ELR (cell line): ENCODE measurements around the gene CSTB.

Experiments
- DNase-seq: peaks from one replicate; pipeline ENCODE4 v3.0.0-alpha.2; 2015; ENCODE audit warnings: low read depth

The CSTB gene

DNA sequence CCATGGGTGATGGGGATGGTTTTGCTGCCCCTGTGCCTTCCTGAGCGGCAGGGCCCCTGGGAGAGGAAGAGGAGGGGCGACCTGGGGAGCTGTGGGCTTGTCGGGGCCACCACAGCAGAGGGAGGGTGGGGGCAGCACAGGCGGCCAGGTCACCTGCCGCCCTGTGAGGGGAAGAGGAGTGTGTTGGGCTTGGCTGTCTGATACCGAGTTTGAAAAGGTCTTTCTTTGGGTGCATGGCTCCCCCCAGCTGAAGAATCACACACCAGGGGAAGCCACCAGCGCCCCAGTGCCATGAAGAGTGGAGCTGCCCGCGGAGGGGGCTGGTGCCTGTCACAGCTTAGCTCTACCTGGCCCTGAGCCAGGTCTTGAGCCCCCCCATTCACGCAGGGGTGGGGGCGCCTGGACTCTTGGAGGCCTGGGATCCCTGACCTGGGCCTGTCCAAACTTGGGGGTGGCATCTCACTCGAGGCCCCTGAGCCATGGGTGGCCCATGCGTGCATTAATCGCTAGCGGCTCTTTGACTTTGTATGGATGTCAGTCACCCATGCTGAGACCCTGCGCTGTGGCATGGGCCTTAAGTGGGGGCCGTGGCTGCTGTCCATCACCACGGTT lies 26.4 kb downstream of the CSTB start:
- DNase-seq: no peak

DNA sequence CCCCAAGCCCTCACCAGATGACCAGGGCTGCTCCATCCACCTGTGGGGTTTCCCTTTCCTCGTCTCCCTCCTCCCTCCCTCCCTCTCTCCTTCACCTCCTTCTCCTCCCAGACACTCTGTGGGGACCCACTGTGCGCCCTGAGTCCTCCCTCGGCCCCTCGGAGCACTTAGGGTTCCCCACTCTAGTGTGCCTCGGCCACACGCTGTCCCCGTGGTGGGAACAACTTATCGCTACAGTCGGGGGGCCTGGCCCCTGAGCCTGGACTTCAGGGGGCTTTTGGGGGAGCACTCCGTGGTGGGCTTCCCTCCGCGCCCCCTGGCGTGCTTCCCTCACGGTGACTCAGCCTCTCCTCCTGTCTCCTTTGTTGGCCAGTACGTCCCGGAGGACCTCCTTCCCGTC lies 27.5 kb downstream of the CSTB start:
- no peak for DNase-seq

DNA sequence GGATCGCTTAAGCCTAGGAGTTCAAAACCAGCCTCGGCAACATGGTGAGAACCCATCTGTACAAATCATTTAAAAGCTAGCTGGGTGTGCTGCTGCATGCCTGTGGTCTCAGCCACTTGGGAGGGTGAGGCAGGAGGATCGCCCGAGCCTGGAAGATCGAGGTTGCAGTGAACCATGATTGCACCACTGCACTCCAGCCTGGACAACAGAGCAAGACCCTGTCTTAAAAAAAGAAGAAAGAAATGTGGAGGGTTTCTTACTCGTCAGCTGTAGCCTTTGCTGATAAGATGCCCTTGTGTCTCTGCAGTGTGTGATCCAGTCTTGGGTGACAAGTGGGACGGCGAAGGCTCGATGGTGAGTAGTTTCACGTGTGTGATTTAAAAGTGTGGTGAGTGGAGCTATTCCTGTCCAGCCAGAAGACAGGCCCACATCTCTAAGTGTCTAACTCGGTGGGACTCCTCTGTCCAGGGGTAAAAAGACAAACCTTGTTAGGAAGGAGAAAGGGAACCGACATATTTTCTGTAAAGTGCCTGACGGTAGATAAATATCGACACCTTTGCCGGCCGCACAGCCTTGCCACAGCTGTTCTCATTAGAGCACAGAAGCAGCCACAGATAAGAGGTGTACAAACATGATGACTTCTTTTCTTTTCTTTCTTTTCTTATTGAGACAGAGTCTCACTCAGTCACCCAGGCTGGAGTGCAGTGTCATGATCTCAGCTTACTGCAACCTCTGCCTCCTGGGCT lies 30.2 kb downstream of the CSTB start:
- no peak for DNase-seq

DNA sequence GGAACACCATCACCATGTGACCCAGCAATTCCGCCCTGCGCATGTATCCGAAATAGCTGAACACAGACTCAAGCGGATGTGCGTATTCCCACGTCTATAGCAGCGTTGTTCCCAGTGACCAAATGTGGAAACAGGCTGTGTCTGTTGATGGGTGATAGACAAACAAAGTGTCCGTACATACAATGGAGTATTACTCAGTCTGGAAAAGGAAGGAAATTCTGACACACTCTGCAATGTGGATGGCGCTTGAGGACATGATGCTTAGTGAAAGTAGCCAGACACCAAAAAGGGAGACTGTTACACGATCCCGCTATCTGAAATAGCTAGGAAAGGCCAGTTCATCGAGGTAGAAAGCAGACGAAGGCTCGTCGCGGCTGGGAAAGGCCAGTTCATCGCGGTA lies 31.4 kb downstream of the CSTB start:
- DNase-seq: no peak

DNA sequence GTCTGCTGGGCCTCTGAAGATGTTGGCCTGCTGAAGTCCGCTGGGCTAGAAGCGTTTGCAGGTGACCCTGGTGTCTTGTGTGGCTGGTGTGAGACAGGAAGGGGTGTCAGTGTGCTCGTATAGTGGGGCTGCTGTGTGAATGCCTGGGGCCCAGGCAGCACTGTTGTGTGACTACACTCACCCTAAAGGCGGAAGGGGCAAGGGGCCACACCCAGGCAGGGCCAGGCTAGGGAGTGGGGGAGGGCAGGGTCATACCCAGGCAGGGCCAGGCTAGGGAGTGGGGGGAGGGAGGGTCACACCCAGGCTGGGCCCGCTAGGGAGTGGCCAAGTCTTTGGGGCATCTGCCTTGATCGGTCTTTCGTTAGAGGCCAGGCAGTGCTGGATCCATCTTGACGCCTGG lies 32.2 kb downstream of the CSTB start:
- no peak for DNase-seq

DNA sequence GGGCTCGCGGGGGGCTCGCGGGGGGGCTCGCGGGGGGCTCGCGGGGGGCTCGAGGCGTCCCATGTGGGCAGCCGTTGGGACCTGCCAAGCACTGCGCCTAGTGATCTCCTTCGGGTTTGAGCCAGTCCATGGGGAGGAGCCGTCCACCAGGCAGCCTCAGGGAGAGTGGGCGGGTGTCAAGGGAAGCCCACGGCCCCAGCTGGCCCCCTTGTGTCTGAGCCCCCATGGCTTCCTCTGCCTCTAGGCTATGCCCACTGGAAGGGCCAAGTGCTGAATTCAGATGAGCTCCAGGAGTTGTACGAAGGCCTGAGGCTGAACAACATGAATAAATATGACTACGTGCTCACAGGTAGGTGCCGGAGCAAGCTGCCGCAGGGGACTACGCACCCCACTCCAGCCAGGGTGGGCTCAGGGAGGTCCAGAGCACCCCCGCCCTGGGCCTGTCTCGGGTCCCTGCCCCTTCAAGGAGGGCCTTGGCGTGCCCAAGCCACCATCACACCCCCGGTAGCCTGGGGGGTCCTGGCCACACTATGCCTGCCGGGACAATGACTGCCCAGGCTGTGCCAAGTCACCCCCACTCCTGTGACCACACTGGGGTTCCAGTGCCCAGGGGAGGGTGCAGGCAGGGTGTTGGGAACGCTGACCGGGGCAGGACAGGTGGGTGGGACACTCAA lies 34.5 kb downstream of the CSTB start:
- DNase-seq: no peak

DNA sequence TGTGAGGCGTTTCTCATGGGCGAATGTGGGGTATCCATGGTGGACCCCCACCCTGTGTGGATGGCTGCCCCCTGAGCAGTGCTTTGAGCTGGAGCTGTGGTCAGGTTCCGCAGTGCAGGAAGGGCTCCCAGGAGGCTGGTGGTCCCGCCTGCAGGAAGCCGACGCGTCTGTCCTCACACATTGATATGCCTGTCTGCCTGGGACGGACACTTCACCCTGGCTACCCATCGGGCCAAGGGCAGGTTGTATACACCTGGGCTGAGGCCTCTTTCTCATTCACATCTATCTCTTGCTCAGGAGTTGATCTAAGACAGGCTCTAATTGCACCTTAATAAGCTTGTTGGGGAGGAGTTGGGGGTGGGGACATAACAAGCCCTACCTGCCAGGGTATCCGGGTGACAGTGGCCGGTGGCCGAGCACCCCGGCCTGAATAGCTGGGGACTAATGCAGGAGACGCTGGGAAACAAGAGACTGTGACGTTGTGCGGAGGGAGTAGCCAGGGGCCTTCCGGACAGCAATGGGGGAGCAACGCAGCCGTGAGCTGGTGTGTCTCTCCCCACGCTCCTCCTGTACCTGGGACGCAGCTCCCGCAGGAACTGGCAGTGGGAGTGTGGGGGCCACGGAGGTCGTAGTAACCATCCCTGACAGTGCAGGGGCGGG lies 35.5 kb downstream of the CSTB start:
- DNase-seq: no peak

DNA sequence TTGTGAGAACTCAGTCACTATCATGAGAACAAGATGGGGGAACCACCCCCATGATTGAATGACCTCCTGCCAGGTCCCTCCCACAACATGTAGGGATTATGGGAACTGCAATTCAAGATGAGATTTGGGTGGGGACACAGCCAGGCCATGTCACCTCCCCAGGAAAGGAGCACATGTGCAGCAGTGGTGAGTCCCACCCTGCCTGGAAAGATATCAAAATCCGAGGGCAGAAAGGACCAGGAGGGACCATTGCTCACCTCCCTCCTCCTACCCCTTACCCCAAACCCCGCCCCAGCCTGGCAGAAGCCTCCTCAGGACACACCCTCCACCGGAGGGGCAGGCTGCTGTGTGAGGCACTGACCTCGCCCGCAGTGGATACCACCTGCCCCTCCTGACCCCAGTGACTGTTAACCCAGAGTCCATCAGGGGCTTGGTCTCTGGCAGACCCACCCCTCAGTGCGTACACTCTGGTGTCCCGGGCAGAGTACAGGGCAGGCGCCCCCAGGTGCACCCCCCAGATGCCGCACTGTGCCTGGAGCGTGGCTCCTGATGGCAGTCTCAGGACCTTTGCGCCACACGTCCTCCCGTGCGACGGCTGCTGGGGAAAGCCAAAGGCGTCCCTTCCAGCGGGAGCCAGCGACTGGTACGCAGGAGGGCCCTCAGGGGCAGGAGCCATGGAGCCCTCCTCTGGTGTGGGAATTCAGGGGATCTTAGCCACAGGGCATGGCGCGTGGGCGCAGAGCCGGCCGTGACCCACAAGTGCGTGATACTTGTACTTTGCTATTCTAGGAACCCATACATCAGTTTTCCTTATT lies 36.3 kb downstream of the CSTB start:
- DNase-seq: no peak

DNA sequence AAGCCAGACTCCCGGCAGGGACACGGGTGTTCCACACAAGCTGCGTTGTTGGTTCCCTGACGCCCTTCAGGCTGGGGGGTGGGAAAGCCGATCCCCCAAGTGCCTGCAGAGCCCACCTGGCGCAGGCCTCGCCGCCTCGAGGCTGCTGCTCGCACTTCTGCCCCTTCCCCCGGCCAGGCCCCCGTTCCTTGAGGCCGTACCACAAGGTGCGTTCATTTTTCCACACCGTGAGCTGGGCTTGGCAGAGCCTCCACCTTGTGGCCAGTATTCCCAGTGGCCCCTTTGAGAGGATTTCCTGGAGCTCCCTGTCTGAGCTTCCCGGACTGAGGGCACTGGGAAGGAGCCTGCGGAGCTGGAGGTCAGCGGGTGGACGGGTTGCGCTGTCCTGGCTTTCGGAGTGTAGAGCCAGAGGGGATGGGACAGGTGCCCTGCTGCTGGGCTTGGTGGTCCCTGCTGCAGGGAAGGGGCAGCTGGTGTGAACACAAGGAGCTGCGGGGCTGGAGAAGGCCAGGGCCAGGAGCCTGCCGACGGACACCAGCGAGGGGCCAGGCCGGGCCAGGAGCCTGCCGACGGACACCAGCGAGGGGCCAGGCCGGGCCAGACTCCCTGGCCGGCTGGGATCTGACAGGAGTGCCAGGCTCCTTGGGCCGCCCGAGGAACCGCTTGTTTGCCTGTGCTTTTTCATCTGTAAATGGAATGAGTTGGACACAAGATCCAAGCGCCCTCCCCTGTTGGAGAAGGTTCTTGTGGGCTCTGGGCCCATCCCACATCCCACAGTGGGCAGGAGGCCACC lies 38.8 kb downstream of the CSTB start:
- DNase-seq: no peak

DNA sequence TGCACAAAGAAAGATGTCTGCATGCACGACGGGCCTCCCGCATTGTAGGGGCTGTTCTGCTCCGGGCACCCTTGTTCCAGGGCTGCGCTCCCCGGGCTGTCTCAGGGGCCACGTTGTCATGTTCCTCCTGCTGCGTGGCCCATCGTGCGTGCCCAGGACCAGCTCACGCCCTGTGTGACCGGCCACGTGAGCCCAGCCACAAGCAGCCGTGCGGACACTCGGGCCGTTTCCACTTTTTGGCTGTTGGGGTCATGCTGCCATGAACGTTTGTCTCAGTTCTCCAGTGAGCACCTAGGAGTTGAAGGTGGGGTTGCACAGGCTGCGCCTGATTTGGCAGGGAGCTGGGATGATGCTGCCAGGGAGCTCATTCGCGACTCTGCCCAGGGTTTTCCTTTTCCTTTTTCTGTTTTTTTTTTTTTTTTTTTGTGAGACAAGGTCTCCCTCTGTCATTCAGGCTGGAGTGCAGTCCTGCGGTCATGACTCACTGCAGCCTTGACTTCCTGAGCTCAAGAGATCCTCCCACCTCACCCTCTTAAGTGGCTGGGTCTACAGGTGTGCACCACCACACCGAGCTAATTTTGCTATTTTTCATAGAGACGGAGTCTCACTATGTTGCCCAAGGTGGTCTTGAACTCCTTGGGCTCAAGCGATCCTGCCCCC lies 39.8 kb downstream of the CSTB start:
- peak; percentile 39 for DNase-seq

DNA sequence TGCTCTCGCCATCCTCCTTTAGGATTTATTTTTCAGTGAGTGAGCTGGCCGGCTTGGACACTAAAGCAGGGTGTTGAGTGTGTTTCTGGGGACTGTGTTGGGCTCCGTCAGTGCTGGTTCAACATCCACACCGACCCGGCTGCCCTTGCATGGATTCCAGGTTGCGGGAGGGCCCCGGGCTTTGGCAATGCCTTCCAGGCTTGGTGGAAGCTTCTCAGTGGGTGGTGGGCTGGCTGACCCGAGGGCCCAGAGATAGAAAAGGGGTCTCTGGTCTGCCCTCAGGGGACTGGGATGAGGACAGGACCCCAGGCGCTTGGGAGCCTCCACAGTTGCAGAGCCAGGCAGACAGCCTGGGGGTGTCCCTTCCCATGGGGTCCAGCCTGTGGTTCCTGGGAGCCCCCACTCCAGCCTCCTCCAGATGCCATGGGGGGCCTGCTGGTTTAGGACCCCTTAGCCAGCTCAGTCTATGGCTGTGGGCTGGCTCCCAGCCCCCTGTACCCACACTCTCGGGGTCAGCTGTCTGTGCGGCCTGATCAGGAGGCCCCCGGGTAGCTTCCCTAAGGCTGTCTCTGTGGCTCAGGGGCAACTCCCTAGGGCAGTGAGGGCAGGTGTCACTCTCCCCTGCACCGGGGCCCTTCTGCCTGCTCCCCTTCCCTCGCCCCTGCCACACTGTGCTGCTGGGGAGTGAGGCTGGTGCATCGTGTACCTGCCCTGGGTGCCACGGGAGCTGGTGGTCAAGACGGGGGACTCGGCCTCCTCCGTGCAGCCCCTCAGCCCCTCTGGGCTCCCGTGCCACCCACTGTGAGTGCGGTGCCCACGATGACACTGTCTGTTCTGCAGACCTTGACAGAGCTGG lies 40.6 kb downstream of the CSTB start:
- DNase-seq: no peak

DNA sequence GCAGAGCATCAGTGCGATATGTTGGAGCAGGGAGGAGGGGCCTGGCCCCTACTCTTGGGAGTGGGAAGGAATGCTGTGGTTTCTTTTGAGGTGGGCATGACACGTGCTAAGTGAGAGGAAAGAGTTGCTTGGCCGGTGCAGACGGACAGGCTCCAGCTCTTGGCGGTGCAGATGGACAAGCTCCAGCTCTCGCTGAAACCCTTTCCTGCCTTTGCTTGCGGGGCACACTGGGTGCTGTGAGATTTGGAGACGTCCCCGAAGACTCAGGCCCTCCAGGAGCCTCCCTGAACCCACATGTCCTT lies 41.2 kb downstream of the CSTB start:
- DNase-seq: no peak

DNA sequence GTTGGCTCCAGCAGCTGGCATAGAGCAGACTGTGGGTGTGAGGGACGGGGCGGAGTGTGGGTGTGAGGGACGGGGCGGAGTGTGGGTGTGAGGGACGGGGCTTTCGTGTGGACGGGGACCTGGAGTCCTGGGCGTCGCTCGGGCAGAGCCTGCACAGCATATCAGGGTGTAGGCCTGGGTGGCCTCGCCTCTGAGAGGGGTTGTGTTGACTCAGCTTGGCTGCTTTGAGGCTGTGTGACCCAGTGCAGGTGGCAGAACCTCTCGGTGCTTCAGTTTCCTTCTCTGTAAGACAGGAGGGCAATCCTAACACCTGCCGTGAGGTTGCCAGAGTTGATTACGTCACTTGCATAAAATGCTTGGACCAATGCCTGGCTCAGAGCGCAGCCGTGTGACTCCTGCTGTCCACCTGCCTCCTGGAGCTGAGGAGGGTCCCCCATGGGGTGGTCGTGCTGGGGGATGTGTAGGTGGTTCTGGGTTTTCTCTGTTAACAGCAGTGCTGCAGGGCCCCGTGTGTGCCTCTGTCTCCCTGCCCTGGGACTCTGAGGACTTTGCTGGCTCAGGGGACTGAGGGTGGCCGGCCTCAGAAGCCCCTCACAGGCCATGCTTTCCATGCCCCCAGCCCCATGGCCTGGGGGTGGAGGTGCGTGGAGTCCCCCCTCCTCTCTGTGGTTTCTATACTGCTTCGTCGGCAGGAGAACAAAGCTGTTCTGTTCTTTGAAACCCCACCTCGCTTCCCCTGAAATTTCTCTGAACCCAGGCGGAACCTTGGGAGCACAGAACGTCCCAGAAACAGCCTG lies 41.8 kb downstream of the CSTB start:
- no peak for DNase-seq

DNA sequence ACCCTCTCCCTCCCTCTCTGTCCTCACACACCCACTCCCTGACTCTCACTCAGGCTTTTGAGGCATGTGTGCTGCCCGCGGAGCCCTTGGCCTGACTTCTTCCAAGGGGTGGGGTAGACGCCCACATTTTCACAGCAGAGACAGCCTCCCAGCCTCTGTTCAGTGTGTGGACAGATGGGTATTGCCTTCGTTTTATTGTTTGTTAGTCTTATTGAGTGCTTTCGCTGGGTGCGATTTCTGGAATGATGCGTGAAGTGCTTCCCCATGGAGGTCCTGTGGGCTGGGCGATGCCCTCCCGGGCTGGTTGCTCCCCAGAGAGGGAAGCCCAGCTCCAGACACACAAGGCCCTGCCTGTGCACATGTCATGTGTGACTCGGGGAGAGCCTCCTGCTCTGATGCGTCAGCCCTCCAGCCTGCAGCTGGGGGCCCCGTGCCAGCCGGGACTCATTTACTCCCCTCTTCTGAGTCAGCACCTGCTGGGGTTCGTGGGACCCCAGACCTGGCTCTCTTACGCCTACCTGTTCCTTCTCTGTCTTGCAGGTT lies 42.5 kb downstream of the CSTB start:
- DNase-seq: peak; percentile 45

DNA sequence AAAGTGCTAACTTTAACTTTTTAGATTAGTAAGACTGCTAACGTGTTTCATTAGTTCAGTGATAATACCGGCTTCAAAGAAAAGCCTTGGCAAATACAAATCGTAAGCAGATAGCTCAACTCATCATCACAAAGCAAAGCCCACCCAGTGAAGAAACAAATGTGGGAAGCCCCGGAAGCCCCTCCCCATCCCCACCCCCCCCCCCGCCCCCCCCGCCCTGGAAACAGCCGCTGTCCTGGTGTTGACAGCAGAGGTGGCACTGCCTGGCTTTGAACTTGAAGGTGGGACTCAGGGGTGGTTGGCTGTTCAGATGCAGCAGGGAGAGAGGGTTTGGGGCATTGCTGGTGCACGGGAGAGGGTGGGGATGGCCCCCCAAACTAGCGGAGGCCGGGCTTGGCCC lies 43.0 kb downstream of the CSTB start:
- DNase-seq: no peak

DNA sequence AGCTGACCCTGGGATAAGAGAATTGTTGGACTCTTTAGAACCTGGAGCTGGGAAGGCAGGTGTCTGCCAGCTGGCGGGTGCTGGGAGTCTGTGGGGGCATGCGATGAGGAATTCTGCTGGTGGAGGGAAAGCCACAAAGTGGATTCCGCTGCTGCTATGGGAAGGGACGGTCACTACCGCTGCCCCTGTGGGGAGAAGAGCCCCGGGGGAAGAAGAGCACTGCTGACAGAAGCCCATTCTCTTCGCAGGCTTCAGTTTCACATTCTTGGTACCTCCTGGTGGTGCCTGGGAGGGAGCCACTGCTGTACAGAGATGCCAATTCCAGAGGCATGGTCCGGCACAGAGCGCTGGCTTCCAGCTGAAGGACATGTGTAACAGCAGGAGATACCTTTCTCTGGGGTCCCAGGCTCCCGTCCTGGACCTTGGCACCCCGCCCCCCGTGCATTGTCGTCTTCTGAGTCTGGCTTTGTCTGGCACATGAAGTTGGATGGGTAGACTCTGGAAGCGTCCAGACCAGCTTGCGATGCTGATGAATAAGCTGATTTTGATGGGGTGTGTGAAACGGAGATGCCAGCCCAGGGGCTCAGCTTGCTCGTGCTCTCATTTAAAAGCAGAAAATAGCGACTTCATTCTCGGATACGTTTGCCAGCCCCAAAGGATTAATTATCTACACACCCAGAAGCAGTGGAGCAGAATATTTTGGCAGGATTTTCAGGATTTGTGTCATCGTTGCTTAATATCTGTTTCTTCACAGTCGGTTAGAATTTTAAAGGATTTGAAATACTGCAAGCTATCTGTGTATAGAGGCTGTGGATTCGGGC lies 44.0 kb downstream of the CSTB start:
- DNase-seq: no peak

DNA sequence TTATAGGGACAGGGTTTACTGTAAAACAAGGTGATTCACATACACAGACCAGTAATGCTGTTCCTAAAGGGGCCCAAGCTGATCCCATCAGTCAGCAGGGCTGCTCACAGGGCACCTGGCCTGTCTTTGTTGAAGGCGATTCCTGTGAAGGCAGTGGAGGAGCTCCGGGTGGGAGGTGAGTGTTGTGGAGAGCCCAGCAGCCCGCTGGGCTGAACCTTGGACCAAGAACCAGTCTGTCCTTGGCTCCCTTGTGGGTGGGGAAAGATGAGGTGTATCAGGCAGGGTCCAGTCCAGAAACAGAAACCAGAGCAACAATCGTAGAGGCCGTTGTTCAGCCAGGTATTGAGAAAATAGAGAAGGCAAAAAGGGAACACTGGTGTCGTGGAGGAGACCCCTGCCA lies 44.6 kb downstream of the CSTB start:
- DNase-seq: no peak
